ENCODE data around the gene TNS3.

- TF ChIP-seq CTCF (IDR thresholded peaks at IDR 0.05; ENCODE audit: low read depth, low read length) = no peak
- TF ChIP-seq POLR2A (IDR thresholded peaks at IDR 0.05; ENCODE audit: extremely low read depth, insufficient read length) = no peak
- TF ChIP-seq, protein P1, sequence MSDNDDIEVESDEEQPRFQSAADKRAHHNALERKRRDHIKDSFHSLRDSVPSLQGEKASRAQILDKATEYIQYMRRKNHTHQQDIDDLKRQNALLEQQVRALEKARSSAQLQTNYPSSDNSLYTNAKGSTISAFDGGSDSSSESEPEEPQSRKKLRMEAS (IDR thresholded peaks at IDR 0.05; ENCODE audit: low read depth, low read length) = no peak
Observed at GRCh38 chr7:47627580-47628283, 45.8 kb upstream of the TNS3 start.
